SU-DHL-6 (cell line): ENCODE data around the gene SMAD3.

Experiments used
- EZH2phosphoT487 ChIP-seq: fragments of 200-600 bp; sonication (generic), shearing (Covaris generic); conservative IDR thresholded peaks from 2 replicates; pipeline ENCODE4 v1.6.1; 2018; ENCODE audit warnings: mild to moderate bottlenecking, antibody characterized with exemption, low read length, moderate library complexity, mixed read lengths
- TF ChIP-seq, protein P1 (sequence below): fragments of 200-600 bp; sonication (generic); IDR thresholded peaks from one replicate; pipeline ENCODE4 v1.5.1; 2017; ENCODE audit warnings: antibody characterized with exemption, mild to moderate bottlenecking, low read length, moderate library complexity; ENCODE audit not compliant: insufficient read depth, poor library complexity, severe bottlenecking

DNA sequence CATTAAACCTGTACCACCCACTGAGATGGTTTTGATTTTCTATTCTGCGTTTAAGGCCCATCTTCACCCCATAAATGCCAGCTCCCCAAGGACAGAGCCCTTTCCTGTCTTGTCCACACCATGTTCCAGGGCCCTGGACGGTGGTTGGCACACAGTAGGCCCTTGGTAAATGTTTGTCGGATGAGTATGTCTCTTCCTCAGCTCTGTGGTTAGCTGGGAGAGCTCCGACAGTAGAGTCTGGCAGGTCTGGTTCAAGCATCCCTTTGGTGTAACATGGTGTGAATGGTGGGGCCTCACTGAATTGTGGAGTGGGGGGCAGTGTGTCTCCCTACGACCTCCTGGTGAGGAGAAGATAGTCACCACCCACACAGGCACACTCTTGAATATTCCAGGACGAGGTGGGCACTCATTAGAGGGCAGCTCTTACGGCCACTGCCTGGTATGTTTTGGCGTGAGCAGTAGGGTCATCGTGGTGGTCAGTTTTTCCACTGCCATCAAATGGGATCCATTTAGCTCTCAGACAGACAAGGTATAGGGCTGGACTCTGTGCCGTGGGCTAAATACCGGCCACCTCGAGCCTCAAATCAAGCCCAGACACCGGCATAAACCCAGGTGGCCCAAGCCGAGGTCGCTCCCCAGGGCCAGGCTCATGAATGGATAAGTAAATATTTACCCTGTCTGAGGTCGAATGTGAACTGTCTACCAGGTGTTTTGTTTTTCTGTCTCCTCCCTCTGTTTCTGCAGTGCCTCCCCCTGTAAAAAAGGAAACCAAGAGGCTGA lies 61.3 kb downstream of the SMAD3 start:
- TF ChIP-seq, protein P1, sequence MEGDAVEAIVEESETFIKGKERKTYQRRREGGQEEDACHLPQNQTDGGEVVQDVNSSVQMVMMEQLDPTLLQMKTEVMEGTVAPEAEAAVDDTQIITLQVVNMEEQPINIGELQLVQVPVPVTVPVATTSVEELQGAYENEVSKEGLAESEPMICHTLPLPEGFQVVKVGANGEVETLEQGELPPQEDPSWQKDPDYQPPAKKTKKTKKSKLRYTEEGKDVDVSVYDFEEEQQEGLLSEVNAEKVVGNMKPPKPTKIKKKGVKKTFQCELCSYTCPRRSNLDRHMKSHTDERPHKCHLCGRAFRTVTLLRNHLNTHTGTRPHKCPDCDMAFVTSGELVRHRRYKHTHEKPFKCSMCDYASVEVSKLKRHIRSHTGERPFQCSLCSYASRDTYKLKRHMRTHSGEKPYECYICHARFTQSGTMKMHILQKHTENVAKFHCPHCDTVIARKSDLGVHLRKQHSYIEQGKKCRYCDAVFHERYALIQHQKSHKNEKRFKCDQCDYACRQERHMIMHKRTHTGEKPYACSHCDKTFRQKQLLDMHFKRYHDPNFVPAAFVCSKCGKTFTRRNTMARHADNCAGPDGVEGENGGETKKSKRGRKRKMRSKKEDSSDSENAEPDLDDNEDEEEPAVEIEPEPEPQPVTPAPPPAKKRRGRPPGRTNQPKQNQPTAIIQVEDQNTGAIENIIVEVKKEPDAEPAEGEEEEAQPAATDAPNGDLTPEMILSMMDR, result no peak
- no peak for TF ChIP-seq EZH2phosphoT487
